Measurements from ENCODE around the gene ITFG2.

- TF ChIP-seq CTCF (IDR thresholded peaks at IDR 0.05; ENCODE audit: low read depth, low read length, missing input control) (no peak), GABPA (IDR thresholded peaks at IDR 0.05 in 1 of 2, conservative IDR thresholded peaks at IDR 0.05 in 1 of 2) (no peak), JUND (IDR thresholded peaks at IDR 0.05) (no peak), FOXA1 (IDR thresholded peaks at IDR 0.05) (no peak), RAD21 (IDR thresholded peaks at IDR 0.05) (no peak), TAF1 (conservative IDR thresholded peaks at IDR 0.05) (no peak), REST (IDR thresholded peaks at IDR 0.05) (no peak), ATF3 (IDR thresholded peaks at IDR 0.05) (no peak), YY1 (IDR thresholded peaks at IDR 0.05) (no peak), MAX (IDR thresholded peaks at IDR 0.05) (no peak), RXRA (IDR thresholded peaks at IDR 0.05) (no peak), HNF4G (IDR thresholded peaks at IDR 0.05) (no peak)
Measured at GRCh38 chr12:2851931-2852330, 39.5 kb downstream of the ITFG2 start.
